NCI-H2171 treated with DMSO at 0.1 percent for 48 hours (cell line): ENCODE data around the gene KLHL5.
"Not testable (repeated sequence)": the region's sequence is repeated elsewhere in the genome, so short reads cannot be mapped to it uniquely, and the experiment has no call there.

Experiments
- DNase-seq: peaks from one replicate; lab custom pipeline; 2025; lab: John Stamatoyannopoulos, UW

Gene KLHL5

DNA sequence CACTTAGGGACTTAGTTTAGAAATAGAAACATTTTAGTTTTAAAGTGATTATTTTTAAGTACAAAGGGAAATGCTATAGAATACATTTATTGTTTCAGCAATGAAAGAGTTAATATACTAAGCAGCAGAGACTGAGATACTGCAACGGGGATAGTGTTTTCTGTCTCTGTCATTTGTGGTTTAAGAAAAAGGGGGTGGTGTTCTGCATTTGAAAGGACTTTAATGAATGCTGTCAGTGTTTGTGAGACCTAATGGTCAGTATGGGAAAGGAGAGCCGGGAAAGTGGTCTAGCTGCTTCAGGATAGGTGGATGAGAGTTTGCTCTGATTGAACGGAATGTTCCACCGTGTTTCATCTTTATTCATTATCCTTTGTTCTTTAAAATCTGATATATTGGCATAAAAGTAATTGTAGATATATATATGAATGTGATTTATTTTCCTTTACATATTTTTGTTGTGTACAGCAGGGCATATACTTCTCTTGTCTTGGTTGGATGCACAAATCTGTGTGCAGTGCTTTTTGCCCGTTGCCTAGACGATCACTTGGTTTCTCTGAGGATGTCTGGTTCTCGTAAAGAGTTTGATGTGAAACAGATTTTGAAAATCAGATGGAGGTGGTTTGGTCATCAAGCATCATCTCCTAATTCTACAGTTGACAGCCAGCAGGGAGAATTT lies at the start of gene KLHL5:
KLHL5 (plus strand) TSS at position 139 of the 676 bp plus-strand sequence; CDS start at position 560, 421 bp downstream.
- no peak for DNase-seq

GRCh38 chr4:39014028-39014427 lies 48.0 kb upstream of the KLHL5 start:
- no peak for DNase-seq

- no peak for DNase-seq
These were observed 41.9 kb upstream of the KLHL5 start for GRCh38 chr4:39020130-39020529.

- DNase-seq = no peak
These were observed 40.4 kb upstream of the KLHL5 start for GRCh38 chr4:39021631-39022030.

DNA sequence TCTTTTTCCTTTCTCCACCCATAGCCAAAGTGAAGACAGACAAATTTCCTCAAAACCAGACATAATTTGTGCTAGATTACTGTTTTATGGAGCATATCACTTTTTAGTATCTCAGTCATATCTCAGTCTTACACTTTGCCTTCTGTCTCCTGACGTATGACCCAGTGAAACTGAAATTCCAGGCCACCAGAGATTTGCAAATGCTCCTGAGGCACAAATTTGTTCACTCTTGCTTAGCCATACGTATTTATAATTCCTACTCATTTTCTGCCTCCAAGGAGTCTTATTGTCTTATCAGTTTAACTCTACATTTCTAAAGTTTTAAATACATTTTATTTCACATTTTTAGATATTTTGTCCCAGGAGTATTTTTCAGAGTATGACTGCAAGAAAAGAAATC lies 39.8 kb upstream of the KLHL5 start:
- DNase-seq = no peak

GRCh38 chr4:39023059-39023458 lies 39.0 kb upstream of the KLHL5 start:
- DNase-seq = no peak

GRCh38 chr4:39024311-39024865 lies 37.6 kb upstream of the KLHL5 start:
- no peak for DNase-seq

DNA sequence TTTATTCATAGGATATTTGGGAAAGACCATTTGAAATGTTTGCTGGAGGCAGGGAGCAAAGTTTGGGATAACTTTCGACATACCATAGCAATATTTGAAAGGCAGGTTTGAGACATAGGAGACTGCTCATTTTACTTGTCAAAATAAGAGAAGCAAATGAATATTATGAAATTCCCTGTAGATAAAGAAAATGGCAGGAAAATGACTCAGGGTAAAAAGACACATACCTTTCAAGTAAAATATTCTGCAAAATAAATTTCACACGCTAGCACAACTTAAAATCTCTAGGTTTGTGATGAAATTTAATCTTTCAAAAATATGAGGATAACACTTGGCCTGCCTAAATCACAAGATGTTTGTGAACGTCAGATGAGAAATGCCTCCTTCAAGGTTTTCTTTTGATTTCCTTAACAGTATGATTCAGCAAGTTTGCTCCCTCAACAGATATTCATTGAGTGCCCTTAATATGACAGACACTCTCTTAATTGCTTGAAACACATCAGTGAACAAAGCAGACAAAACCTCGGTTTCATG lies 36.4 kb upstream of the KLHL5 start:
- DNase-seq = no peak

GRCh38 chr4:39026096-39026495 lies 35.9 kb upstream of the KLHL5 start:
- no peak for DNase-seq

GRCh38 chr4:39029752-39030694 lies 32.0 kb upstream of the KLHL5 start:
- no peak for DNase-seq

- DNase-seq = no peak
These were observed 31.3 kb upstream of the KLHL5 start for GRCh38 chr4:39030725-39031124.

GRCh38 chr4:39031590-39032020 lies 30.4 kb upstream of the KLHL5 start:
- not testable (repeated sequence) for DNase-seq

- DNase-seq = no peak
These were observed 29.6 kb upstream of the KLHL5 start, which contains the start of gene TMEM156 for GRCh38 chr4:39032218-39033085. TSS of gene TMEM156 (minus strand) at chr4:39032409. CDS start at chr4:39032313, 96 bp downstream.

DNA sequence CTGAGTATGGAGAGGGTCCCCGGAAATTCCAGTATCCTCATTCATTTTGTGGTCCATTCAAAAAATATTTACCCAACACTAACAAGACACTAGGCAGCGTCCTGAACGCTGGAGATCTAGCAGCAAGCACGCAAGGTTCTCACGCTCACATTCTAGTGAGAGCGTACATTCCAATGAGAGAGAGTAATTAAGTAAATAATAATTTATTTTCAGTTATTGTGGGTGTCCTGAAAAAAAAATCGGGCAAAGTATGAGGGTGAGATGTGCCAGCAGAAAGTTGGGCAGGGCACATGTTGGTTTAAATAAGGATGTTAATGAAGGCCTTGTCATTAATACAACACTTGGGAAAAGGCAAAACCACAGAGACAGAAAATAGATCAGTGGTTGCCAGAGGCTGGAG lies 25.9 kb upstream of the KLHL5 start:
- no peak for DNase-seq

DNA sequence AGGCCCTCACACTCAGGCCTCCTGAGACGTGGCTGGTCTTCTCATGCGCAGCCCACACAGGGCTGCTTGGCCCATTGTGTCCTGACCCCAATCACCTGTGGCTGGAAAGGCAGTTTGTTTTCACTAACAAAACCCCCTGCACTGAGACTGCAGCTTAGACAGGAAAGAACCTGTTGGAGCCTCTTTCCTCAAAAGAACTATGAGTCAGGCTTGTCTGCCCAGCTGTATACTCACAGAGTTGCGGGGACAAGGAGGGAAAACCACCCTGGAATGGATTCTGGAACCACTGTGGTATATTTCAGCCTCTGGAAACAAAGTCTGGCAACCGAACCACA lies 24.6 kb upstream of the KLHL5 start:
- DNase-seq = no peak

- DNase-seq = no peak
These were observed 24.1 kb upstream of the KLHL5 start for GRCh38 chr4:39037941-39038340.

- DNase-seq = no peak
These were observed 22.9 kb upstream of the KLHL5 start for GRCh38 chr4:39039108-39039507.

DNA sequence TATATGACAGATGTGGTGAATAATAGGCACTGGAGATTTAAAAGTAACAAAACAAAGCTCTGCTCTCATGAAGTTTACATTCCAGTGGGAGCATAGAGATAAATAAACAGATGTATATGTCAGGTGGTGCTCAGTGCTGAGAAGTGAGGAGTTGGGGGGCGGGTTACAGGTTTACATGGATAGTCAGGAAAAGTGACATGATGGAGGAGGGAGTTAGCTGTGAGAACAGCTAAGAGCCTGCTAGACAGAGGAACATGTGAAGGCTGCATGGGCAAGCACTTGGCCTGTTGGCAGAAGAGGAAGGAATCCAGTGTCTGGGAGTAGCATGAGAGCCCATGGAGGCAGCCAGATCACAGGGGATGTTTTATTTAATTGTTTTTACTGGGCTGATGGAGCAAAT lies 19.7 kb upstream of the KLHL5 start:
- DNase-seq = no peak

- DNase-seq = no peak
These were observed 18.8 kb upstream of the KLHL5 start for GRCh38 chr4:39043058-39043860.

DNA sequence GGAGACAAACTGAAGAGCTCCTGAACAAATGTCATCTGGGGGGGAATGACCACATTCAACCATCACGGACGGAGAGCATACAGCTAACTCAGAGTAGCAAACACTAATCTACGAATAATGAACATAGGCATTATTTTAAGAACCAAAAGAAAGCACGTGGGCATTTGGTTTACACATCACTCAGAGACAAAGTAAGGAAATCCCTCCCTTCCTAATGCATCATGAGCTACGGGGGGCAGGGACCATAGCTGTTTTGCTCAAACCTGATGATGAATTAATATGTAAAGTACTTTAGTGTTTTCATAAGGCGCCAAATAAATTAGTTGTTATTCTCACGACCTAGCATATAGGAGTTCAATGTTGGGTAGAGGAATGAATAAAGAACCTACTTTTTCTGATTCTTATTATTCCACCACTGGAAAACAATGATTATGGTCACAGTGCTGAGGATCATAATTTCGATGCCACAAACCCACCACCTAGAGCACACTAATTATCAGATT lies 18.1 kb upstream of the KLHL5 start:
- DNase-seq = no peak
